T1000 (cell line): ENCODE data around the gene SERGEF.
"Not testable (repeated sequence)": the region's sequence is repeated elsewhere in the genome, so short reads cannot be mapped to it uniquely, and the experiment has no call there.

ENCODE experiments used
- DNase-seq: peaks from one replicate; lab custom pipeline; 2025; ENCODE audit warnings: mixed read lengths; lab: John Stamatoyannopoulos, UW

Gene SERGEF

DNA sequence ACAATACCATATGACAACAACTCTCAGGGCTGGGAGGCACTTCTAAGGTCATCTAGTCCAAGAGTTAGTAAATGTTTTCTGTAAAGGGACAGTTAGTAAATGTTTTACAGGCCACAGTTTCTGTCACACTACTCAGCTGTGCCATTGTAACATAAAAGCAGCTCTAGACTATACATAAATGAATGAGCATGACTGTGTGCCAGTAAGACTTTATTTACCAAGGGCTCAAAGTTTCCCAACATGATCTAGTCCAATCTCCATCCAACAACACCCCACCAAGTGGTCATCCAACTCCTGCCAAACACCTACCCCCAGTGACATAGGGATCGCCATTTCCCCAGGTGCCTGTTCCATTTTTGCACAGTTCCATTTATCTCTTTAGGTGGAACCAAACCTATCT, 12.1 kb downstream of the SERGEF start:
- no peak for DNase-seq

DNA sequence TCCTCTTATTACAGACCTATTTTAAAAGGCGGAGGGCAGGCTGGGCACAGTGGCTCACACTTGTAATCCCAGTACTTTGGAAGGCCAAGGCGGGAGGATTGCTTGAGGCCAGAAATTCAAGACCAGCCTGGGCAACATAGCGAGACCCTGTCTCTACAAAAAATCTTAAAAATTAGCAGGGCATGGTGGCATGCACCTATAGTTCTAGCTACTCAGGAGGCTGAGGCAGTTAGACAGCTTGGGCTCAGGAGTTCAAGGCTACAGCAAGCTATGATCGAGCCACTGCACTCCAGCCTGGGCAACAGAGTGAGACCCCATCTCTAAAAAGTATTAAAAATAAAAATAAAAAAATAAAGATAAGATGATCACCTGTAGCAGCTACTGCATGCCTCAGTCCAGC, 12.7 kb downstream of the SERGEF start:
- DNase-seq: not testable (repeated sequence)

DNA sequence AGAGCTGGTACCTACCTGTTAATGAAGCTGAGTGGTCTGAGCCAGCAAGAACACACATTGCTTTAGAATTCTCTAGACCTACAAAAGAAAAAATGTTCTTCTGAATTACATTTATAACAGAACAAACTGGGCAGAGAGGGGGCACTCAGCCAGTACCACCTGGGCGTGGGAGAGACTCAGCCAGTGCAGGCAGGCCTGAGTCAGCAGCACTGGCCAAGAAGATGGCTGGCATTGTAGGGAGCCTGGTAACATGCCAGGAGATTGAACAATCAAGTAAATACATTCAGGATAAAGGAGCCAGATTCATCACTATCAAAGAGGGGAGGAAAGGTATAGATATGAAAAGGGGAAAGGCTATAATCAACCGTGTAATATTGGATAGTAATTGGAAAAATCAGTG, 19.9 kb downstream of the SERGEF start:
- DNase-seq: no peak

DNA sequence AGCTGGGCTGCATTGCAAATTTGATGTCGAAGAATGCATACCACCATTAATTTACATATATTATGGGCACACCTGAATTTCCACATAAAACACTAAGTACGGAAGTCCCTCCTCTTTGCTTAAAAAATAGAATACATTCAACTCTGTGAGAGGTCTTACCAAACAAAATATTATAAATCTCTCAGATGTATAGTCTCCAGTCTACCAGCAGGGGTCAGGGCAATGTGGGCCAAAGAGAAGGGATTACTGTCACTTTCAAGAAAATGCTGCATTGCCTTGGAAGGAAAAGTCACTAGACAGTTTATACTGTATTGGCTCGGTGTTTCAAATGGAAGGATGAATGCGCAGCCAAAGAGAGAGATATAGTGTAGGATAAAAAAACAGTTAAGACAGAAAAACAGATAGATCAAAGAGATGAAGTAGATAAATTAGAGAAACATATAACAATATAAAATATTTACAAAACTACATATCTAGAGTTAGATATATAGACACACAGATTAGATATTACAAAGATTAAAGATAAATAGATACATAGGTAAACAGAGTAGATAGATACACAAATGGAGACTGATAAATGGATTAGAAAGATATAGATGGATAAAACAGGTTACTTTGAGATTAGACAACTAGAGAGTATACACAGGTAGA, 20.9 kb downstream of the SERGEF start:
- DNase-seq: no peak

DNA sequence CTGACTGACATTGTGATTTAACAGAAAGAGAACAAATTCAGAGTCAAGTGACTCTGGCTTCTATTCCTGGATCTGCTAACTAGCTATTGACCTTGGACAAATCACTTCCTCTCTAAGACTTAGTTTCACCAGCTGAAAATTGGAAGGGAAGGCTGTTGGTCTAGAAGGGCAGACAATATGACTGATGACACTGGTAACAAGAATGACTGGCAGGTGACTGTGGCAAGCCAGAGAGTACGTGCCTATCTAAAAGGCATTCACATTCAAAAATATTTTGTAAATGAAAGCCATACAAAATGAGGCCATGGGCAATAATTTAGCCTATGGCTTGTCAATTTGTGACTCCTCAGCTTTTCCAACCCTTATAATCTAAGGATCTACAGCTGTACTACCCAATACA, 23.5 kb downstream of the SERGEF start:
- DNase-seq: no peak

DNA sequence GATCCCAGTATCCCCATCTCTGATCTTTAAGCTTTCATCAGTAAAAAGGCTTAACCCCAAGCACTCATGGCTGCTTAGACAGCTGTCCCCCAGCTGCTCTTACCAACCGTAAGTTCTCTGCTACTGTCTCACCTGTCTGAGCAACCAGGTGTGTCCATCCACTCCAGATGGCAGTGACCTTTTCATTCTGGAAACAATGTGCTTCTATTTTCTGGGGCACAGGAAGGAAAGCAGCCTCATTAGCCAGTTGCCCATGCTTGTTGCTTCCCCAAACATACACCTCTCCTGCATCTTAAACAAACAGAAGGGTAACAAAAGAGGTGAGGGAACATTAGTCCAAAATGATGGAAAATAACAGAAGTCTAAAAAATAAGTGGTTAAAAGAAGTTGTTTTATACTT, 24.4 kb downstream of the SERGEF start:
- DNase-seq: no peak

DNA sequence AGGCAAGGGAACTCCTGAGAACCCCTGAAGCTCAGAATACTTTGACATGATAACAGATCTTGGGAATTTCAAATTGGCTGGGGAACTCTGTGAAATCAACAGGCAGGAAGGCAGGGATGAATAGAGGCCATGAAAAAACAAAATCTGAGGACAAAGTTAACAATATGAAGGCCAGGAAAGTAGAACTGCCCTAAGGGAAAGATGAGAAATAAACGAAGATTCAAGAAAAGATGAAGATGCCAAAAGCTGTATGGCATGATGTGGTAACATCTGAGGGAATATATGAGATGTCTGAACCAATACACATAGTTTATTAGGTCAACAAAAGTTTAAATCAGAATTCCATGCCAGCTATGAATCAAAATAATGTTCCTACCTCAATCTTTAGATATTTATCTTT, 25.0 kb downstream of the SERGEF start:
- no peak for DNase-seq

DNA sequence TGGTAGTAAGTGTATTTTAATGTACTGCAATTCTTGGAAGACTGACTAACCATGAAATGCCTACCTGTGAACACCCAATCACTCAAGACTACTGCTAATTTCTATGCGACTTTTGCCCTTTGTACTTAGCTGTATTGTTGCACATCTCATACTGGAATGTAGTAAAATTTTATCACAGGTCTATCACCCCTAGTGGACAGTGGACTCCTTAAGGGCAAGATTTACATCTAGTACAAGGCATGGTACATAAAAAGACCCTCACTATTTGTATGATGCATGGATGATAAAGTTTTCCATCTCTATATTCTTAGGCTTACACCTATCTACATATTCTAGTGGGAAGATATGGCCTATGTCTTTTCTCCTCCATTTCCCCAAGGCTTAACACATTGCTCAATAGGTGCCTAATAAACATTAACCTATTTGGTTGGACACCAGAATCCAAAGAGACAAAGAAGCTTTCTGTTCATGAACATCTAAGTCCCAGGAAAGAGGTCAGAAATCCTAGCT, 26.1 kb downstream of the SERGEF start:
- no peak for DNase-seq

DNA sequence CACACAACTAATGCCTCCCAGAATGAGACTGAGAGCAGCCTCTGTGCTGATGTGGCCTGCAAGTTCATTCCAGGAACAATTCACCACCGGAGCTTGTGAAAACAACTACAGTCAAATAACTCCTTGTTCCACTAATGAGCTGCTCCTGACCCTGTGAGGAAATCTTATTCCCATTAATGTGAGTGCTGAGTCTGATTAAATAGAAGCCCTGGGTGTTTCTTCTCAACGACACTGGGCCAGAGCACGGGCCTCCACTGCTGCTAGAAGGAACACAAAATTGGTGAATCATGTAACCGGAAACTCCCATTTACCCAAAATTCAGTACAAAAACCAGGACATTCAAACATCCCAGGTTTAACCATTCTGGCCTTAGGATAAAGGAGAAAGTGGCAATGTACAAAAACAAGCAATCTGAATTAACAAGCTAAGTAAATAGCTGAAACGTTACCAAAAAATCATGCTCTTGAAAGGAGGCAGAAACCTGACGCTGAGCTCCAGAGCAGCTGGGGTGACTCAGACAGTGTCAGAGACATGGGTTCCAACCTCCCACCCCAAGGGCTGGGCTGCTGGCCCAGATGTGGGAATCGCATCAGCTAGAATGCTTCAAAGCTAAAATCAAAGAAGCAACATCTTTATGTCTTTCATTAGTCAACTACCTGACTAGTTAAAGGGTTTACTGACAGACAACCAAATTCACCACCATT, 26.7 kb downstream of the SERGEF start:
- no peak for DNase-seq

DNA sequence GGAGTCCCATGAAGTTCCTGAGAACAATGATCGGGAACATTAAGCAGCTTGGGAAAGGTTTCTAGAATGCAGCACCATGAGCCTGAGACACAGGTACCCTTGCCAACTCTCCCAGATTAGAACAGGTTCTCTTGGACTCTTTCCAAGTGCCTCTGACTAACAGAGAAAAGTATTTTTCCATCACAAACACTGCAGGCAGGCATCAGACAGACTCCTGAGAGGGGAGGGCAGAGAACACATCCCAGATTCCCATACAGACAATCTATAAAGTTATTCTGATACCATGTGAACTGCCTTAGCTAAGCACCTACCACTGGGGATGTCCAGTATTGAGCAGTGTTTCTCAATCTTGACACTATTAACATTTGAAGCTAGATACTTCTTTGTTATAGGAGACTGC, 27.3 kb downstream of the SERGEF start:
- no peak for DNase-seq

DNA sequence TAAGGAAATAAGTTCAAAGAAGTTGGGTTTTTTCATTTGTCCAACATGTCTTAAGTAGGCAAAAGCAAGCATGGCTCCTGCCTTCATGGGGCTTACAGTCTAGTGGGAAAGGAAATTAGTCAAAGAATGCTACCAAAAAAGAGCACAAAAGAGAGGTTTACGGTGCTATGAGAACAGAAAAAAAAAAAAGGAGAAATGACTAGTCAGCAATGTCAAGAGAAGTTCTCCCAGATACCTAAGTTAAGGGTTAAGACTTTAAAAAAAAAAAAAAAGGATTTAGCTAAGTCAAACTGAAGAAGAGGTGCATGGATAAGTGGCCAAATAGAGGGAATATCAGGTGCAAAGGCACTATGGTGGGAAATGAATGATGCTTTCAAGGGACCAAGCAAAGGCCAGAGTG, 29.3 kb downstream of the SERGEF start:
- no peak for DNase-seq

DNA sequence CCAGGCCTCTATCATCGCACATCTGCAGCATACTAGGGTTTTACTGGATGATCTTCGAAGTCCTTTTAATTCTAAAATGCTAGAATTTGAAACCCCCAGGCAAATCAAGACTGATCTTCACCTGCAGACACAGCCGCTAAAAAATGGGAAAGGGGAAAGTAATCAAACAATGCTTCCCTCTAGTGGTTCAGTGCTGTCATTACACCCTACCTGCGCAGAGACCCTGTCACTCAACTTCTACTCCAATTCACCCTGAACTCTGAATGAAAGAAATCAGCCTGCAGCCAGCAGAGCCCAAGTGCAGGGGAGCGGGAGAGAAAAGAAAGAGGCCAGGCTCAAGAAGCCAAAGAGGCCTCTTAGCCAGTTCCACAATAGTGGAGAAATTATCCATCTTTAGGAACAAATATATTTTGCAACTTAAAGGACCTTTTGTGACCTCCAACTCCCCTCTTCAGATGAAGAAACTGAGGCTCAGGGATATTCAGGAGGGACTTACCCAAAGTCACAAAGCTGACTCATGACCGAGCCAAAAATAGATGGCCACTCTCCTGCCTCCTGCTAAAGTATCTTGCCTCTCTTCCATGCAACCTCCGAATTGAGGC, 33.0 kb downstream of the SERGEF start:
- DNase-seq: no peak

DNA sequence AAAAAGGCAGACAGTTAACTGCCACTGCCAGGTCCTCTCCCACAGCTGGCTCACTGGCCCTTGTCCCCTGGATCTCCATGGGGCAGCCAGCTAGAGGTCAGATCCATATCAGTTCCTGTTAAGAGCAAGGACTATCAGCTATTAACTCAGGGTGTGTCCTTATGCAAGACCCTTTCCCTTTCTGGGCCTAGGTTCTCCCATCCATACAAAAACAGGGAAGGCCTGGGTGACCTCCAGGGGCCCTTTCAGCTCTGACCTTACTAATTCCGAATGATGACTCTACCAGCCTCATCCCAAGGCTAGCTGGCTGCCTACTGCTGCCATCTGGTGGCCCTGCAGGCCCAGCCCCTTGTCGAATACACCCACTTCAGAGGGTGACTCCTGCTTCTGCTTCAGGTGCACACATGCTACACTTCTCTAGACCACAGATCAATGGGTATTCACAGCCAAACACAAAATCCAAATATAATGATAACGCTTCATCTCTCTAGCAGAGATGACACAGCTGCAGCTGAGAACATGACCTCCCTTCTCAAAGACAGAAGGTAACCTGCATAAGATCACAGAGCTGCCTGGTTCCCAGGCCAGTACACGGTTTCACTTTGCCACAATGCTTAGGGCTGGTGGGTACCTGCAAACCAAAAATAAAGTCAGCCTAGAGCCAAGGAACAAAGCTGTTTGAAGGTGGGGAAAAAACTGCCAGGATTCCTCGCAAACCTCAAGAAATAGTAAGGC, 34.1 kb downstream of the SERGEF start:
- peak; percentile 4 for DNase-seq

DNA sequence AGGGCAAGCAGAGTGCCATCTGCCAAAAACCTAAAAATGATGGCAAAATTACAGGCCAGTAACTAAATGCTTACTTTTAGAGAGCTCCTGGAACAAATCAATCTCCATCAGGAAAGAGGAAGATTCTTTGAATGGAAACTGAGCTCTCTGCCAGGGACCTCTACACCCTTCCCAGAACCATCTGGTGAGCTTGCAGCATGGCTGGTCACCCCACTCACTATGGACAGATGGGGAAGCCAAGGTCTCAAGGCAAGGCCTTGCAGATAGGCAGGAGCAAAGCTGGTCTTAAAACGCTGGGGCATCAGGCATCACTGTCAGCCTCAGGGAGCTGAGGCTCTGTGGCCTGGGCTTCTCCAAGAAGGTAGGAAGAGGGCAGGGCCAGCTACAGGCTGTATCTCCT, 36.2 kb downstream of the SERGEF start:
- no peak for DNase-seq

DNA sequence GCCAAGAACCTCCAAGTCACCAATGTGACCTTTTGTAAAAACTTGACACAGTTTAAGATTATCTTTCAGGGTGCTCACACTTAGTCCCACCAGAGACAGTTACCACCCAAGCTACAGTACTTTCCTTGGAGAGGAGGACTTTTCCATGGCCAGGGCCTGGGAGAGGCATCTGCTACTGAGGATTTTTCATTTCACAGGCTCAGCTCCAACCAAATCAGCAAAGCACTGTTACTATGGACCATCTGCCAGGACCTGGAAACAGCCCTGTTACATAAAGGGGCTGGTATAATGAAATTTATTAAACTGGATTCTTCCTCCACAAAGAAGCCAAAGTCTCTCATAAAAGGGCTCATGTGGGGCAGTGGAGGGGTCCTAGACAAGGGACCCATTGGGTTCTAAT, 38.6 kb downstream of the SERGEF start:
- no peak for DNase-seq

DNA sequence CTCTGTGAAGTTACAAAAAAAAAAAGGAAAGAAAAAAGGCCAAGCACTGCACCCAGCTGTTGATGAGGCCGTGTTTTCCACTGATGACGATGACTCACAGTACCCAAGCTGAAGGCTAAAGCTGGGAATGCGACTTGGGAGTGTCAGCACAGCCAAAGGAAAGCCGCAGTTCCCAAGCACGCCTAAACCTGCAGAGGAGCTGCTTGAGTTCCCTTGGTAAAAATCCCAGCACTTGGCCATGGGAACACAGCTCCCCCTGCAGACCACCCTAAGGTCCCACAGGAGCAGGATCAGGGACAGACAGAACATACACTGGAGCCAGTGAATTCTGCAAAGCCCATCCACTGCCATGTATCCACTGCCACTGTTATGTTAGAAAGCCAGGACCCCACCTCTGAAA, 39.9 kb downstream of the SERGEF start:
- peak; percentile 2 for DNase-seq

DNA sequence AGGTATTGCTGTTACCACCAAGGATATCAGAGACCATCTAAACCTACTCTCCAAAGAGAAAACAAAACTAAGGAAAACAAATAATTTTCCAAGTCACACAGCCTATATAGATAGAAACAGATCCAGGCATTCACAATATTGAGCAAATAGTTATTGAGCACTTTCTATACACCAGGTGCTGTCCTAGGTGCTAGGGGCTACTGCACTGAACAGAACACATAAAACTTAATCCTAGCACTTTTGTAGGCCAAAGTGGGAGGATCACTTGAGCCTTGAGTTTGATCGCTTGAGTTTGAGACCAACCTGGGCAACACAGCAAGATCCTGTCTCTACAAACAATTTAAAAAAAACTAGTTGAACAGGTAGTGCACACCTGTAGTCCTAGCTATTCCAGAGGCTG, 44.6 kb downstream of the SERGEF start:
- no peak for DNase-seq

DNA sequence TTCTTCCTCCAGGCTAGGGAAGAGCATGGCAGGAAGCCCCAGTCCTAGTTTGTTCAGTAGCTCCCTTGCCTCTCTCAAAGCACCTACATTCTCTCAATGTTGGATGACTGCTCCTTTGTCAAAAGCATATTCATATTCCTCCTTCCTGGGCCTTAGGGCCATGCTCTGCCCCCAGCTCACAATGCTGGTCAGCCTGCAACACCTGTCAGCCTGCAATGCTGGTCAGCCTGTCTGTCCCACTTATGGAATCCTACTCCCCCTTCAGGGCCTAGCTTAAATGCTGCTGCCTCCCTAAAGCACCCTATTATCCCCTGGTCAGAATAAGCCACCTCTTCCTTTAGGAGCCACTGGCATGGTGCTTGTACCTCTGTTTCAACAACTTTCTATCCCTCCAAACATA, 45.2 kb downstream of the SERGEF start:
- DNase-seq: no peak

DNA sequence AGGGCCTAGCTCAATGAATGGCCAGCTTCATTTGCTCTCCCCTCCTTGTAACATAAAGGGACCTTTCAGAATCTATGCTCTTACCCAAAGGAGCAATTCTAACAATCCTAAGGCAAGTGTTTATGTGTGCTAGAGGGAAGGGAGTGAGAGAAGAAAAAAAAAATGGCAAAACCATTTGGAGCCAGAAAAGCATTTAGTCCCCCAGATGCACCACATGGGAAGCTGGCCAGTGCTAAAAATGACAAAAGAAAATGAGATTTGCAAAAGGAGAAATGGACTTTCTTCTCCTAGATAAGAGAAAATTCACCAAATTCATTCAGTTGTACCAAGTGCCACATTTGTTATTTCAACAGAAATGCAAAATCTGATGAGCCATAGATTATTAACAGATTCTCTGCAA, 52.8 kb downstream of the SERGEF start:
- no peak for DNase-seq

DNA sequence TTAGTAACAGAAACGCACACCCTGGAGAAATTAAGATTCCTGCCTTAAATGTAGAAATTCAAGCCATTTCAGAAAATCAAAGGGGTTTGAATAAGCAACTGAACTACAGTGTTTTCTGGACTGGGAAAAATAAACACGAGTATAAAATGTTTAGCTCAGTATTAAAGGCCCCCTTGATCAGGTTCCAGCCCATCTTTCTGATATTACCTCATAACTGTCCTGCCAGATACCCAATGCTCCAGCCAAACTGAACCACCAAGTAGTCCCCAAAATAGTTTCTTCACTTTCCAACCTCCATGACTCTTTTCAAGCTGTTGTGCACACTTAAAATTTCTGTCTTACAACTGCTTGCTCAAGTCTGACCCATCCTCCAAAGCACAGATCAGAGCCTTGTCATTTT, 54.4 kb downstream of the SERGEF start:
- DNase-seq: no peak

DNA sequence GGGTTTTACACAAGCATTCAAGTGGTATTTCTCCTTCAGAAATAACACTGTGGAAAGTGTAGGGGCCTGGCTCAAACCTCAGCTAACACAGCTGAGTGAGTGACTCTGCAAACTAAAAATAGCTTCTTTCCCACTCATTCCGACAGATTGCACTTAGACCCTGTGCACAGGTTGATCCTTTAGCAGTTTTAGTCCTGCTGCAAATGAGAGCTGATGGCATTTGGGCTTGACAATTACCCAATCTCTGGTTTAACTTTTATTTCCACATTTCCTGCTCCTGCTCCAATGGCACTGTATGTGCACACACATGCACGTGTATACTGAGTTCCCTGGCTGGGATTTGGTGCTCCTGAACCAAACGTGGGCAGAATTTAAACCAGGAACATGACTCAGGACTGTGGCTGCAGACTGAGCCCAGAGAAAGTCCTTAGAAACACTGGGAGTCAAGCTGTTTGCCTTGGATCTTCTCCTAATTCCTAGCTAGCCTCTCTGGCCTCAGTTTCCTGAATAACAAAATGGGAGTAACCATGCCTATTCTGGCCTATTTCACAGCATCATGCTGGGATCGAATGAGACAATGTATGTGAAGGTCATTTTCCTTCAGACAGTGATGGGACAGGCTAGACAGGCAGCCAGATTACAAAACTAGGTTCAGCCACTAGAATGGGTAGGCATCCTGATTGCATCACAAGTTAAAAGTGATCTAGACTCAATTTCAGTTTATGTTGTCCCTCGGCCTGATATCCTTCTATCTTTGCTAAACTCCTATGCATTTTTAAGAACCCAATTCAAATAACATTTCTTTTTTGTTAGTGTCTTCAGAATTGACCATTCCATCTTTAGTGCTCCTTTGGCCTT, 58.2 kb downstream of the SERGEF start:
- DNase-seq: no peak

DNA sequence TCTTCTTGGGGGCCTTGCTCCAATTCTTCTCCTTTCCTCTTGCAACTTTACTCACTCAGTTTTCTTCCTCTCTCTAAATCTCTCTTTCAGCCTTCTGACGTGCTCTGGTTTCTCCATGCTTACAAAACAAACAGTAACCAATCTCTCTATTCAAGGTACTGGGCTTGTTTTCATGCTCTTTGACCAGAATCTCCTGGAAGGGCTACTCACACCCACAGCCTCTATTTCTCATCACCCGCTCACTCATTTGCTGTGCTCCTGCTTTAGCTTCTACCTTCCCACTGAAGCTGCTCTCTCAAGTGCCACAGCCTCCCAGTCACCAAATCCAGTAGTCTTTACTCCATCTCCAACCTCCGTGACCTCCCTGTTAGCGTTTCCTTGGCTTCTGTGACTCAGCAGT, 60.4 kb downstream of the SERGEF start:
- DNase-seq: no peak
